HG03457 (cell line): Measurements from ENCODE around the gene RGS9.

Experiments
- ATAC-seq: cut with Tn5 transposase; IDR thresholded peaks from one replicate; pipeline ENCODE4 v1.9.1; 2021; ENCODE audit warnings: moderate number of reproducible peaks; ENCODE audit not compliant: unreplicated experiment

The RGS9 gene

GRCh38 chr17:65246252-65246651, 109.1 kb downstream of the RGS9 start:
- ATAC-seq, result no peak

- no peak for ATAC-seq
These were observed 112.6 kb downstream of the RGS9 start for GRCh38 chr17:65249774-65250173.

DNA sequence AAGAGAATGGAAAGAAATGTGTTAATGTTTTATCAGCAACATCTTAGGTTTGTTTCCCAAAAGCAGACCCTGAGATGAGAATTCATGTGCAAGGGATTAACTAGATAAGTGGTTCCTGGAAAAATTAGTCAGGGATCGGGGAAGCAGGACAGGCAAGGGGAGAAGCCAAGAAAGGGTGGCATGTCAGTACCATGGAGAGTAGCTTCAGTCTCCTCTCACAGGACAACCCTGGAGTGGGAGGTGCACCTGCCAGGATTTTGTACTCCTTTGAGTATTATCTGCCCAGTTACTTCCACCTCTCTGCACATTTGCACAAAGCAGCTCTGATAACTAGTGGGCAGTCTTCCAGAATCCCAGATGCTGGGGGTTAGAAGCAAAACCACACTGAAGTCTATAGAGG, 117.0 kb downstream of the RGS9 start:
- ATAC-seq, result no peak

DNA sequence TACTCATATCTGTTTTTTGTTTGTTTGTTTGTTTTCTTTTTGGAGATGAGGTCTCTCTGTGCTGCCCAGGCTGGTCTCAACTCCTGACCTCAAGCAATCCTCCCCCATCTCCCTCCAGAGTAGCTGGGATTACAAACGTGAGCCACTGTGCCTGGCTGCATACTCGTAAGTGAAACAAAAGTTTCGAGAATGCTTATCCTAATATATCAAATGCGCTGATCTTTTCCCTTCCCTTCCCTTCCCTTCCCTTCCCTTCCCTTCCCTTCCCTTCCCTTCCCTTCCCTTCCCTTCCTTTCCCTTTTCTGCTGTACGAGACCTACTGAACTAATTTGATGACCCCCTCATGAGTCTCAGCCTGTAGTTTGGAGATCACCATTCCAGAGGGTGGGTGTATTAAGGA, 122.1 kb downstream of the RGS9 start:
- no peak for ATAC-seq

GRCh38 chr17:65259696-65260485, 122.7 kb downstream of the RGS9 start:
- no peak for ATAC-seq

- no peak for ATAC-seq
These were observed 123.5 kb downstream of the RGS9 start for GRCh38 chr17:65260626-65261025.

- ATAC-seq, result no peak
These were observed 124.0 kb downstream of the RGS9 start for GRCh38 chr17:65261152-65261551.

DNA sequence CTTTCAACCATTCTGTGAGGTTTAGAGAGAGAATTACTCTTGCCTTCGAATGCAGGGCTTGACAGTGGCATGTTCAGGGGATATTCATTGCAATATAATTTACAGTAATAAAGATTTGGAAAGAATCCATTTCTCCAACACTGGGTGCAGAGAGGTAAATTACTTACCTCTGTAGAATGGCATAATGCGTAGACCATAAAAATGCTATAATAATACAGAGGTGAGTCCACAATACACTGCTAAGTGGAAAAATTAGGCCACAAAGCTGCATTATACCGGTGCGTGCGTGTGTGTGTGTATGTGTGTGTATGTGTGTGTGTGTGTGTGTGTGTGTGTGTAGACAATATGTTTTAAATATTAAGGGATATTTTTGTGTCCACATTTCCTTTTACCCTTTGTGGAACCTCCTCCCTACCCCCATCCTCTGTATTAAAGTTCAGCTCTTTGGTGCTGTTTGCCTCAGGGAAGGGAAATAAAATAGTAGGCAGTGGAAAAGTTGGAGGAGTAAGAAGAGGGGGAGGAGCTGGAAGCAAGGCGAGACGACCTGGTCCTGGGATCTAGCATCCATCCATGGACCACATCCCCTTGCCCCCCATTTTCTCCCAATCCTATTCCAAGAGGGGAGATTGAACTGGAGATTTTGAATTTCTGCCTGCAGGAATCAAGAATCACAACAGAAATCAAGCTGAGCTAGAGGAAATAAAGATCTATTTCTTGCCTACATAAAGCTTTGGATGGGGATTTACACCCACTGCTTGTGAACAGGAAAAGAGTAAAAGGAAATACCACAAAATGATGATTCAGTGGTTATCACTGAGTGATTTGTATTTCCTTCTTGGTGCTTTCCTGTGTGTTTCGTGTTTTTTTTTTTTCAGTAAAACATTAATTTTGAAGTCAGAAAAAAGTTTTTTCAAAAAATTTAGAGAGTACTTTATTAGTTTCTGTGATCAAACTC, 124.8 kb downstream of the RGS9 start:
- ATAC-seq, result no peak

- ATAC-seq, result no peak
These were observed 128.1 kb downstream of the RGS9 start for GRCh38 chr17:65265276-65265675.

DNA sequence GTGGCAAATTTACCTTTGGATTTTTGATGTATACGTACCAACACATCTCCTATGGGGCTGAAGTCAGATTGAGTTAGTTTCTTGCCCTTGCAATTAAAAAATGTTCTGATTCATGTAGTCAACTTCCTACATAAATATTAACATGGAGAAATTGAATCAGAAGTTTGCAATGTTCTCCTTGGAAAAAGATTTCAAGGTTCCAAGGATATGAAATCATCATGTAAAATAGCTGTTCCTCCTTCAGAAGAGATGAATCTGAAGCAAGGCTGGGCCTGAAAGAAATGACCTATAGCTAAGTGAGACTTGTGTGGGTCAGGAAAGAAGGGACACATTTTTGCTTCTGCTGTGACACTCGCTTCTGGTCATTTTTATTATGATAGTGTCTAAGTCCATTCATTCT, 131.7 kb downstream of the RGS9 start:
- no peak for ATAC-seq

DNA sequence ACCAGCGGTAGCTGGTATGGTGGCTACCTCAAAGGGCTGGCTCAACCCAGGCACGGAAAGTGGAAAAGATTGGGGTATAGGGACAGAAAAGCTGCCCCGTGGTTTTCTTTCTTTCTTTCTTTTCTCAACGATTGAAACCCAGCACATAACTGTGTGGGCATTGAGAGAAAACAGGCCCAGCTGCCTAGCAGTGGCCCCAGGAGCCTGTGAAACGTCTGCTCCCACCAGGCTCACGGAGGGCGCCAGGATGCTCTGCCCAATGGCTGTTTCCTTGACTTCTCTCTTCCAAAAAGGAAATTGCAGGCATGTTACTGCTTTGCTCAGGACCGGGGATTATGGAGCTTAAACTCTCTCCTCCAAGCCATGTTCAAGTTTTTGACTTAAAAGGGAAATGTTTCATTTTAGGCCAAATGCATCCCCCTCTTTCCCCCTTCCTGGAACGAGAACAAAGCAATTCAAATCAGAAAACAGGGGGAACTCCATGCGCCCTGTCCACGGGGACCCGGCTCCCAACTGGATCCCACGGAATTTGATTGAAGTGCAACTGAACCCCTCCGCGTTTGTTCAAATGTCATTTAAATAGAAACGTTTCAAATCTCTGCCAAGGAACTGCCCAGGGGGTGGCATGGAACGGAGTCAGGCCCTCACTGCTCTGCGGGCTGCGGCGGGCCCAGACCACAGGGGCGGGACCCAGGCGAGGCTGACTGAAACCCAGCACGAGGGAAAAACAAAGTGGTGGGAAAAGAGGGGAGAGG, 133.5 kb downstream of the RGS9 start:
- ATAC-seq, result no peak

DNA sequence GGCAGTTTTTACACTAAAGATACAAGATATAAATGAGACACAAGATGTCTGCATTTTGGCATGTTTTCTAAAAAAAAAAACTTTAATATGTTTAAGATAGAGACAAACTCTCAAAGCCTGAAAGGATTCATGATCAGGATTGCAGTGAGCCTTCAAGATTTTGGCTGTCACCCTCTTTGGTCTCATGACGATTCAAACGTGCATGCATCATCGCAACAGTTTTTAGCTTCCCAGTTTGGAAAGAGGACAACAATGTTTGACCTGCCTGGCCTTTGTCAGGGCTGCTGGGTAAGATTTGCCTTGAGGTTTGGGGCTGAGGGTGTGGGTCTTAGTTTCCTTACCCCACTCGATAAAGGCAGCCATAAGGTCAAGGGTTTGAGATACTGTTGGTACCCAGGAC, 134.1 kb downstream of the RGS9 start:
- no peak for ATAC-seq
